ENCODE data around the gene HYDIN. TPM values are rescaled to one million over a fixed set of nuclear protein-coding genes. Genes with fewer than 3 reads are reported as not detected.

HYDIN gene
- total RNA-seq, 6 donors from 2014 or later: 1.6 to 62.0 (median 18.1) TPM

DNA sequence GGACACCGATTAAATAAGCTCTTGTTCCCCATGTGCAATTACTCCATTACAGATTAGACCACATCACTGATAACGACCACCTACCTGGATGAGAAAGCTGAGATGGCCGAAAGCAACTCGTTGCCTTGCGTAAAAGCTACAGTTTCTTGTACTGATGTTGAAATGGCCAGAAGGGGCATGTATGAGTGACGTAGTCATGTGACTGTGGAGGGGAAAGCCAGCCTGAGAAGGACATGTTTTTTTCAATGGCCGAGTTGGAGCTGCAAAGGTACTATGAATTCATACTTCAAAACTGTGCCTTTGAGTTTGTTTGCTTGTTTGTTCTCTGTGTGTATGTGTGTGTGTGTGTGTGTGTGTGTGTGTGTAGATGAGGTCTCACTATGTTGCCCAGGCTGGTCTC is 17.0 kb upstream of the HYDIN start:
- no peak for TF ChIP-seq POLR2AphosphoS5 (IDR thresholded peaks at IDR 0.05)
- no peak for TF ChIP-seq EP300 (IDR thresholded peaks at IDR 0.05)
- peaks cover 0 to 4% (median 0%) of the 10 kb centered on the region in 4 donors for H3K4me1 ChIP-seq
- DNase-seq (no peak), ATAC-seq (ENCODE audit: low FRiP score in 2 of 2) (no peak)
- no peaks in the 10 kb centered on the region for H3K27me3 ChIP-seq
- no peak overlapping the region for H3K4me3 ChIP-seq
- H3K36me3 ChIP-seq: no peaks in the 10 kb centered on the region
- no peaks in the 10 kb centered on the region for H3K9me3 ChIP-seq
- no peak overlapping the region for H3K27ac ChIP-seq
- 83 to 89% methylated on average over 7 of the region's 7 CpGs for WGBS, 2 donors

DNA sequence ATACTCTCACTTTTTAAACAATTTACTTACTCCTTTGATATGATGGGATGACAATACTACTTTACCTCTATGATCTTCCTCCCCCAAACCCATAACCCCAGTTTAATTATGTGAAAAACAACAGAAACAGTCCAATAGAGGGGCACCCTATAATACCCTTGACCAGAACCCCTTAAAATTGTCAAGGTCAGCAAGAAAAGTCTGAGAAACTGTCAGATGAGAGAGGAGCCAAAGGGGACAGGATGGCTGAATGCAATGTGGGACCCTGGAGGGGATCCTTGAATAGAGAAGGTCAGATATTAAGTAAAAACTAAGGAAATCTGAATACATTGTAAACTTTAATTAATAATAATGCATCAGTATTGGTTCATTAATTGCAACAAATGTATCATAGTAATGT is 15.8 kb upstream of the HYDIN start:
- ATAC-seq (ENCODE audit: low FRiP score in 2 of 2): no peak
- no peaks in the 10 kb centered on the region for H3K27me3 ChIP-seq
- no peak for TF ChIP-seq EP300 (IDR thresholded peaks at IDR 0.05)
- TF ChIP-seq, protein P1, sequence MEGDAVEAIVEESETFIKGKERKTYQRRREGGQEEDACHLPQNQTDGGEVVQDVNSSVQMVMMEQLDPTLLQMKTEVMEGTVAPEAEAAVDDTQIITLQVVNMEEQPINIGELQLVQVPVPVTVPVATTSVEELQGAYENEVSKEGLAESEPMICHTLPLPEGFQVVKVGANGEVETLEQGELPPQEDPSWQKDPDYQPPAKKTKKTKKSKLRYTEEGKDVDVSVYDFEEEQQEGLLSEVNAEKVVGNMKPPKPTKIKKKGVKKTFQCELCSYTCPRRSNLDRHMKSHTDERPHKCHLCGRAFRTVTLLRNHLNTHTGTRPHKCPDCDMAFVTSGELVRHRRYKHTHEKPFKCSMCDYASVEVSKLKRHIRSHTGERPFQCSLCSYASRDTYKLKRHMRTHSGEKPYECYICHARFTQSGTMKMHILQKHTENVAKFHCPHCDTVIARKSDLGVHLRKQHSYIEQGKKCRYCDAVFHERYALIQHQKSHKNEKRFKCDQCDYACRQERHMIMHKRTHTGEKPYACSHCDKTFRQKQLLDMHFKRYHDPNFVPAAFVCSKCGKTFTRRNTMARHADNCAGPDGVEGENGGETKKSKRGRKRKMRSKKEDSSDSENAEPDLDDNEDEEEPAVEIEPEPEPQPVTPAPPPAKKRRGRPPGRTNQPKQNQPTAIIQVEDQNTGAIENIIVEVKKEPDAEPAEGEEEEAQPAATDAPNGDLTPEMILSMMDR (IDR thresholded peaks at IDR 0.05): no peak
- TF ChIP-seq POLR2AphosphoS5 (IDR thresholded peaks at IDR 0.05): no peak
- TF ChIP-seq POLR2A (IDR thresholded peaks at IDR 0.05): no peak

DNA sequence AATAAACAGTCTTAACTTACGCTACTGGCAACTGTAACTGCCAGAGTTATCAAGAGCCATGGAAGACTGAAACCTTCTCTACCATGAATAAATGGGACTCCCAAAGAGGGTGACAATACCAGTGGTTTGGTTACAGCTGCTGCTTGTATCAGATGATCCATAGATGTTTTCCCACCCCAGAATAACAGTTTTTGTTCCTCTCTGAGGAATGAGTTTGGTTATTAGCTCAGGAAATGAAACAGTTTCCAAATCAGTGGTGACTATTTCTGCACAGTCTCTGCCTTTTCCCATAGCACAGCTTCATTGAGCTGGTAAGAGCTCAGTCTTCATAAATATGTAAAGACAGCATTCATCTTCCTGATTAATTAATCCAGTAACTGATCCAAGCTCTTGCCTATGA is 14.0 kb upstream of the HYDIN start:
- Histone ChIP-seq H3K4me1 (no peaks in the 10 kb centered on the region), H3K4me3 (no peak overlapping the region), H3K9me3 (no peaks in the 10 kb centered on the region), H3K27me3 (no peaks in the 10 kb centered on the region), H3K36me3 (no peaks in the 10 kb centered on the region), H3K27ac (no peak overlapping the region)
- 89 to 100% methylated on average over 1 of the region's 1 CpG for WGBS, 2 donors
- no peak for ATAC-seq (ENCODE audit: low FRiP score in 2 of 2)
- no peak for DNase-seq
- TF ChIP-seq POLR2AphosphoS5 (IDR thresholded peaks at IDR 0.05) (no peak), POLR2A (IDR thresholded peaks at IDR 0.05) (no peak), EP300 (IDR thresholded peaks at IDR 0.05) (no peak)
- TF ChIP-seq, protein P1 (IDR thresholded peaks at IDR 0.05): no peak

More for the DNA sequence above, 15.8 kb upstream of the HYDIN start:
- DNase-seq: no peak
- H3K27ac ChIP-seq: no peak overlapping the region
- no peak overlapping the region for H3K4me3 ChIP-seq
- H3K36me3 ChIP-seq: no peaks in the 10 kb centered on the region
- peaks cover 0 to 4% (median 0%) of the 10 kb centered on the region in 4 donors for H3K4me1 ChIP-seq
- H3K9me3 ChIP-seq: no peaks in the 10 kb centered on the region

DNA sequence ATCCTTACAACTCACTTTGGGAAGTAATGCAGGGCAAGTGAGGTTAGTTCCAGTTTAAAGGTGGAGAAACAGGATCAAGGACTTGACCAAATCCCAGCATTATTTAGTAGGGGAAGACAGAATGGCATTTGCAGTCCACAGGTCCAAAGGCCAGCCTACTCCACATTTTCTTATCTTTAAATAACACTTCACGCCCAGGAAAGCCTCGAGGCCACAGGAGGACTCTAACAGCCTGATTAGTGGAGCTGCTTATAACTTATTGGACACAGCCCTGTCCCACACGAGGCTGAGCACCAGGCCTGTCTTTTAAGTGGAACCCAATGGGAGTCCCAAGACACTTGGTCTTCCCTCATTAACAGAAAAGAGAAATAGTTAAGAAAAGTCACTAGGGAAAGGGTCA is 12.1 kb upstream of the HYDIN start:
- DNase-seq (no peak), ATAC-seq (ENCODE audit: low FRiP score in 2 of 2) (no peak)
- 35 to 44% methylated on average over 3 of the region's 3 CpGs for WGBS, 2 donors
- no peak overlapping the region for H3K27ac ChIP-seq
- no peaks in the 10 kb centered on the region for H3K36me3 ChIP-seq
- no peaks in the 10 kb centered on the region for H3K4me1 ChIP-seq
- no peak overlapping the region for H3K4me3 ChIP-seq
- H3K27me3 ChIP-seq: no peaks in the 10 kb centered on the region
- H3K9me3 ChIP-seq: no peaks in the 10 kb centered on the region
- TF ChIP-seq, protein P1 (IDR thresholded peaks at IDR 0.05): no peak
- TF ChIP-seq EP300 (IDR thresholded peaks at IDR 0.05) (no peak), POLR2A (IDR thresholded peaks at IDR 0.05) (no peak), POLR2AphosphoS5 (IDR thresholded peaks at IDR 0.05) (no peak)

DNA sequence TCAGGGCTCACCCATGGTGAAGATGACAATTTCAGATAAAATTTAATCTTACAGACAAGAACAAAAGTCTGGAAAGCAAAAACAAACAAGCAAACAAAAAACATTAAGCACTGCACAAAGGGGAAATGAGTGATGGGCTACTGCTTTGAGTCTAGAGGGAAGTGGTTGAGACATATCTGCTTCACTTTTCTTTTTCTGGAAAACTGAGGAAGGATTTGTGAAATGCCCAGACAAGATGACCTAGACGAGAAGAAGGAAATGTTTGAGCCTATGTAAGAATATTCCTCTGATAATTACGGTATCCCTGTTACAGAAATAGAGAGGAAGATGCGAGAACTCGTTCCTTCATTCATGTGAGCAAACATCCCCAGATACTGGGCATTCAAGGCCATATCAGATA is 11.5 kb upstream of the HYDIN start:
- WGBS, 2 donors: 71 to 75% methylated on average over 4 of the region's 4 CpGs

More for the DNA sequence above, 11.5 kb upstream of the HYDIN start:
- no peak overlapping the region for H3K4me3 ChIP-seq
- H3K9me3 ChIP-seq: no peaks in the 10 kb centered on the region
- H3K36me3 ChIP-seq: no peaks in the 10 kb centered on the region
- no peaks in the 10 kb centered on the region for H3K27me3 ChIP-seq
- DNase-seq (no peak), ATAC-seq (ENCODE audit: low FRiP score in 2 of 2) (no peak)
- TF ChIP-seq POLR2AphosphoS5 (IDR thresholded peaks at IDR 0.05) (no peak), EP300 (IDR thresholded peaks at IDR 0.05) (no peak), POLR2A (IDR thresholded peaks at IDR 0.05) (no peak)
- TF ChIP-seq, protein P1 (IDR thresholded peaks at IDR 0.05): no peak
- H3K27ac ChIP-seq: no peak overlapping the region
- no peaks in the 10 kb centered on the region for H3K4me1 ChIP-seq
